ENCODE measurements around the gene CHRNB2. TPM values are rescaled to one million over a fixed set of nuclear protein-coding genes. Genes with fewer than 3 reads are reported as not detected.

CHRNB2 gene
- total RNA-seq, 1 donor from 2014 or later, result not detected

GRCh38 chr1:154608397-154609270 is 41.1 kb downstream of the CHRNB2 start:
- intact Hi-C loops (cut with micrococcal nuclease), result loop anchor here (1.0 to 5.0 kb wide), 11 partner anchors 20 to 476 kb away; partner anchors contain the start of genes EFNA4, HAX1, PMVK and UBAP2L

DNA sequence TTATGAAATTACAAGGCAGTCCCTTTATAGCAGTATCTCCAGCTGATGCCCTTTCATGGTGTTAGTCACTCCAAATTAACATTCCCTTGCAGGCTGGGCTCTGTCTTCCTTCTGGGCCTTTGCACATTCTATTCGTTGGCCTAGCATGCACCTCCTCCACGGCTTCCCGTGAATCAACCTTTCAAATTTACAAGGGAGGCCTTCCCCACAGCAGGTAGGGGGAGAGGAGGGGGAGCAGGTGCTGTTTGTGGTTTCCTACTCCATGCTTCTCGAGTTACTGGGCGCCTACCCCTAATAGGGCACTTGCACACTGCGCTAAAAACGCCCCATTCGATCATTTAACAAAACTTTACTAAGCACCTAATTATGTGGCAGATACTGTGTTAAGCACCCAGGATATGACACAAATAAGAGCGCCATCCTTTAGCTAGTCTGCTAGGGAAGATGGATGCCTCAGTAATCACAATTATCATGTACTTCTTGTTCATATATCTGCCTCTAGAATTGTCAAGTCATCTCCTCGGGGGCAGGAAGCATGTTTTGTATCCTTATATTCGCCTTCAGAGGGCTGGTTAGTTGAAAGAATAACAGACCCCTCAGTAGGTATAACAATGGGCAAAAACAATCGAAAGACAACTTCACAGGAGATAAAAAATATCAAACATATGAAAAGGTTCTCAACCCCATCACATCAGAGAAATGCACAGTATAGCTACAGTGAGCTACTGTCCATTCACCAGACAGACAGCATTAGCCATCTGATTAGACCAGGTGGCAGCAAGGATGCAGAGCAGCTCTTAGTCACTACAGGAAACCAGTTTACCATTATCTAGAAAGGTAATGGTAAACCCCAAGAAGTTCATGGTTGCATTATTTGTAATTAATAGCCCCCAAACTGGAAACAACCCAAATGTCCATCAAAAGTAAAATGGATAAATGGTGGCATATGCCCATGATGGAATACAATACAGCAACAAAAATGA is 42.1 kb downstream of the CHRNB2 start:
- intact Hi-C loops (cut with micrococcal nuclease), result loop anchor here (1.0 to 5.0 kb wide), 7 partner anchors 139 to 475 kb away; partner anchors contain the start of genes EFNA4, UBAP2L and ZBTB7B

DNA sequence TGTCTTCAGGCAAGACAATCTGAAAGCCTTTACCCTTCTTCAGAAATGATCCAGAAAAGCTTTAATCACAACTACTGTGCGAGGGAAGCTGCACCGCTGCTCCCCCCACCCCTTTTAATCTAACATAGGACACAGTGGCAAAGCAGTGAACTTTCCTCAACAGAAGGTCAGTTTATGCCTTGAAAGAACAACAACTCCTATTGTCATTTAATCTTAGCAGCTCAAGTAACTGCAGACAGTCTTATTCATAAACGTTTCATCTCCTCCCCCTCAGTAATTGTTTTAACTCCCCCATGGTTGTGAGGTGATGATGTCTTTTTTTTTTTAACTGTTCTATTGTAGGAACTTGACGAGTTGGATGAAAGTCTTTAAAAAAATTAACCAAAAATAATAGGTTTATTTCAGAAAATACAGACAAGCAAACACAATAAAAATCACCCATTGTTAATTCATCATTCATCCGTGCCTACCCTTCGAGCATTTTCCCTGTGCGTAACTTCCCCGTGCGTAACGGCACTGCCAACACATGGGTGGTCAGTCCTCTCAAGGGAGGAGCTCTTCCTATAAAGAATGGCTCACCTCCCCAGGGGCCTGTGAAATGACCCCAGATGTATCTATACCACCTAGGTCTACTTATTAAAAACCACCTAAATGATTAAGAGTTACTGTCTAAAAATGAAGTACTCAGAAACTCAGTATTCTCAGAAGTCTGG is 43.7 kb downstream of the CHRNB2 start:
- intact Hi-C loops (cut with micrococcal nuclease), result no loop called here

DNA sequence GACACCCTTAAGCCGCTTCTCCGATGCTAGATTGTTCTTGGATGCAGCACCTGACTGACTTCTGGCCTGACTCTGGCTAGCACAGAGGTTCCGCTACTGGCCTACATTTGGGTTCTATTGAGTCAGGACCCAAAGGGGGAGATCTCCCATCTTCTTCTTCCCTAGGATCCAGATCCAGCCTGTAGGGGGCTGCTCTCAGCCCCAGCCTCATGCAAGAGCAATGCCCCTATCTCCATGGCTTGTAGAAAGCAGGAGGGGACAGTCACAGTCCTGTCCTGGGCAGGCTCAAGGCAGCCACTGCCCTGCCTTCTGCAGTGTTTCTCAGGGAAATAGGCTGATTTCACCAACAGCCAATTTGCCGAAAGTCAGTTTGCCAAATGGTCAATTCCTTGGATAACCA is 46.7 kb downstream of the CHRNB2 start:
- intact Hi-C loops (cut with micrococcal nuclease), result no loop called here

DNA sequence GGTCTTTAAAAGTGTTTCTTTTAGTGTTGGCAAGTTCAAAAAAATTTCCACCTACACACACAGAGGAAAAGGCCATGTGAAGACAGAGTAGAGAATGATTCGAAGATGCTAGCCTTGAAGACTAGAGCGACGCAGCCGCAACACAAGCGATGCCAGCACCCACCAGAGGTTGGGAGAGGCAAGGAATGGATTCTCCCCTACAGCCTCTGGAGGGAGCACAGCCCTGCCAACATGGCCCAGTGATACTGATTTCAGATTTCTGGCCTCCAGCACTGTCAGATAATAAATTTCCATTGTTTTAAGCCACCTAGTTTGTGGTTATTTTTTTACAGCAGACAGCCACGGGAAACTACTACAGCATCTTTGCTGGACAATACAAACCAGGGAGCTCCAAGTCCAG is 47.3 kb downstream of the CHRNB2 start:
- intact Hi-C loops (cut with micrococcal nuclease), result no loop called here

- intact Hi-C loops (cut with micrococcal nuclease), result no loop called here
Observed at GRCh38 chr1:154615411-154615810, 47.8 kb downstream of the CHRNB2 start.

DNA sequence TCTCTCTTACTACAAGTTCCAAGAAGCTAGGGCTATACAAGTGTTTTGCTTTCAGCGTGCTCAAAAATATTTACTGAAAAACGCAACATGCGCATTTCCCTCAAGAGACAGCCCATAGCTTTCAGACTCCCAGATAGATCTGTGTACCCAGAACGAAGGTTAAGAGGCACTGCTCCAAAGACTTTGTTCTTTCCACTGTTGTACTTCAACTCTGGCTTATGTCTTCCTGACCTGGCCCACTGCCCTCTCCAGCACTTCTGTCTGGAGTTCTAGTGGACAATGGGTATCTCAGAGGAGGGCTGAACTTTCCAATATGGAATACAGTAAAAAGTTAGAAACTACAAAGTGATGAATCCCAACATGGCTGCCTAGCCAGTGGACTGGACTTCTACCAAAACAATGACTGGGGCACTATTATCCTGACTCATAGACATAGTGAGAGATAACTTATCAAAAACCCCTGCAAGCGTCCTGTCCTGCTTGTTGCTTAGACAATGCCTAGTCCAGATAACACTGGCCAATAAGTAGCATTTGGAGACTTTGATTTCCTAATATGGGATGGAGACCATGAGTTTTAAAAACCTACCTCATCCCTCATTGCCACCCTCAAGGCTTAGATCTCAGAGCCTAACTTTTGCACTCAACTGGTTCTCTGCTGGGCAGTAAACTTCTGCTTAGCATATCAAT is 49.2 kb downstream of the CHRNB2 start:
- intact Hi-C loops (cut with micrococcal nuclease), result no loop called here

- intact Hi-C loops (cut with micrococcal nuclease), result no loop called here
Observed at GRCh38 chr1:154619181-154619948, 51.8 kb downstream of the CHRNB2 start.

GRCh38 chr1:154620751-154621150 is 53.2 kb downstream of the CHRNB2 start:
- intact Hi-C loops (cut with micrococcal nuclease), result no loop called here

- intact Hi-C loops (cut with micrococcal nuclease), result no loop called here
Observed at GRCh38 chr1:154621875-154622274, 54.3 kb downstream of the CHRNB2 start.

DNA sequence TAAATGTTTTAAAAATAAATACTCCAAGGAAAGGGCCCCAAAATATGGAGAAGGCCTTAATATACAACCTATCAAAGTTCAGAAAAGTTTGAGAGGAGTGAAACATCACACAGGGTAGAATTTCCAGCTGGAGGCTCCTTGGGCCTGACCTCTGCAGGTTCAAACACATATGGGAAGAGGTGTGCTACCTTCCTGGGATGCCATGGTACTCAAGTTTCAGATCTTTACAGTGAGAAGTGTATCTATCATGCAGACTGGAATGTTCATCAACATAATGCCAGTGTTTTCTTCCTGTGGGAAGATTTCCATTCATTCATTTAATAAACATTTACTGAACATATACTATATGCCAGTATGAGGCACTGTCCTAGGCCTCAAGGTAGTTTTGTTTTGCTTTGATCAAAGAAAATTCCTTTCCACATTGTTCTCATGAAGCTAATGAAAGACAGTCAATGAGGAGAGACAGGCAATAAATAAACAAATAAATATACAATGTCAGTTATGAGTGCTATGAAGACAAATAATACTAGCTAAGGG is 55.0 kb downstream of the CHRNB2 start:
- intact Hi-C loops (cut with micrococcal nuclease), result no loop called here

DNA sequence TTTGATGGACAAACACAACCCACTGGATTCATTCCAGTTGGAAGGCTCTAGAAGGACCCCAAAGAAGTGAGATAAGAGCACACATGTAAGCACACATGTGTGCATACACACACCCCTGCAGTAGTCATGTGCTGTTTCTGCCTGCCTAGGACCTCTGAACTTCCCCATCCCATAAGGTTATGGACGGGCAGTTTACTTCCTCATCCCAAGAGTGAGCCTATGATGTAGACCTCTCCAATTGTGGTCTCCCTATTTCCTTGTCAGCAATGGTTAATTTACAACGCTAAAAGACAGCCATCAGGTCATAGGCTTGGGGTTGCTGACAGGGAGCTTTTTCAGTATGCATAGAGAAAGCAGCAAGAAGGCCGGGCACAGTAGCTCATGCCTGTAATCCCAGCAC is 55.8 kb downstream of the CHRNB2 start:
- intact Hi-C loops (cut with micrococcal nuclease), result no loop called here

DNA sequence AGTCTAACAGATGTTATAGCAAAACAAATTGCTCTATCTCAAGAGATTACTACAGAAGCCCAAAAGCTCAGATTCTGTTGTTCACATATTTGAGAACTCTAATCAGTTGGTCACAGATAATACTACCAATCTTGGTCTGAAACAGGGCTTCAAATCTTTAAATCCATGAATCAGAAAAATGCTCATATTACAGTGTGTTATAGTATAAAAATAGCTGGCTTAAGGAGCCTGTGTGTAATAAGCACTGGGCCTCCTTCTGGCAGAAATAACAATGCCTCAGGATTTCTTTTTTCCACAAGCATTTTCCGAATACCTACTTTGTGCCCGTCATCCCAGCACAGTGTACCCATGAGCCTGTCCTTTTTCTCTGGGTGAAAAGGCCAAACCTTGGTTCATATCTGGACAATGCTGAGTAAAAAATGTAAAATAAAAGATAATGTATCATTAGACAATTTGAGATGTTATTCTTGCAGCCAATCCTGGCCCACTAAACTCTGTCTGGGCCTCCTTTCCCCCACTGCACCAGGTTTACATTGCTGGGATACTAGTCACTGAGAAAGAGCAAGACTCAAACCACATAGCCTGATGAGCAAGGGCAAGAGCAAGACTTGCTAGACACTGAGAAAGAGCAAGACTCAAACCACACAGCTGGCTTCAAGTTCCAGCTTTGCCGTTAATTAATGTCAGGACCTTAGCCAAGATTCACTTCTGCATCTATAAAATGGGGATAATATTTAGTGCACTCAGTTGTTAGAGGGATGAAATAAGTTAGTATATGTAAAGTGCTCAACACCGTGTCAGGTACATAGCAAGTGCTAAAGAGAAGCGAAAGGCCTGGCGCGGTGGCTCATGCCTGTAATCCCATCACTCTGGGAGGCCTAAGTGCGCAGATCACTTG is 57.4 kb downstream of the CHRNB2 start:
- intact Hi-C loops (cut with micrococcal nuclease), result loop anchor here (5.0 kb wide), 2 partner anchors 122 to 547 kb away; partner anchors contain the start of genes KRTCAP2 and TRIM46

- intact Hi-C loops (cut with micrococcal nuclease), result loop anchor here (1.0 to 5.0 kb wide), 3 partner anchors 67 to 546 kb away; partner anchors contain the start of genes KRTCAP2 and TRIM46
Observed at GRCh38 chr1:154626456-154627256, 59.1 kb downstream of the CHRNB2 start.

DNA sequence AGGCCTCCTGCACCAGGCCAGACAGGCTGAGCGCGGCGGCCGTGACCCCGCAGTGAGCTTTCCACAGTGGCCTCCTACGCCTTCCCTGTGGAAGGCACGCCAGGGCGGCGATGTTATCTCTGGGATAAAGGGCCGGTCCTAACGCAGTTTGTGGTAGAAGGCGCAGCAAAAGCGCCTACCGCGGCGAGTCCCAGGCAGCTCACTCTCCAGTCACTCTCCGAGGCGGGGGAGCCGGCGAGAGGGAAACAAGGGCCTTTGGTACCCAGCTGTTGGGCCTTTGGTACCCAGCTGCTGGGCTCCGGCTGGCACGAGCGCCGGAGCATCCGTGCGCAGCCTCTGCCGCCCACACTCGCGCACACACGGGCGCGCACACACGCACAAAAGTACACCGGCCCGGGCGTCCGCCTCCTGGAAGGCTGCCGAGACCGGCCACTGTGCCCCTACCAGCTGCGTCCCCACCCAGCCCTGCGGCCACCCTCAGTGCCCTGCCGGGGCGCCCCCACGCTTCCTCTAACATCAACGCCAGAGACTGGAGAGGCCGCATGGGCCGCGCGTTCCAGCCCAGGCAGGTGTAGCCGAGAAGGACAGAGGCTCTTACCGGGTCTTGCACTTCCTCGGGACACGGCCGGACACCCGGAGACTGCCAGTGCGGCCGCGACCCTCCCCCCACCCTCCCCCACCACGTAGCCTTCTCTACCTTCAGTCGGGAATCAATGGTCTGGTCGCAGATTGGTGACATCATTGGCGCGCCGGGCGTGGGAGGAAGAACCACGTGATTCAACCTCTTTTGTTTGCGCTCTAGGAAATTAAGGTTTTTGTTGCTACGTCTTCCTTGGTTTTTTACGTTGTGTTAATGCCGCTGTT is 59.9 kb downstream of the CHRNB2 start:
- intact Hi-C loops (cut with micrococcal nuclease), result loop anchor here (1.0 to 5.0 kb wide), 5 partner anchors 19 to 545 kb away; partner anchors contain the start of genes ADAR, KRTCAP2 and TRIM46

DNA sequence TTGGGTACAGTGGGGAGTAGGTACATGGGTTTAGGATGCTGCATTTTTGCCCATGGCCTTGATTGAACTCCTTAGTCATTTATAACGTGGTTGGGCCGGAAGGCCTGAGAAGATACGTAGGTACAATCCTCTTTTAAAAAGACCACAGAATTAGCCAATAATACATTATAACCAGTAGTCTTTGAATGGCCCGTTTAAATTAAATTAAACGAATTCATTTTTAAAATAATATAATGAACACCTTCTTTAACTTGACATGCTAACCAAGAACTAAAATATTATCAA is 60.5 kb downstream of the CHRNB2 start:
- intact Hi-C loops (cut with micrococcal nuclease), result loop anchor here (1.0 to 5.0 kb wide), 4 partner anchors 20 to 544 kb away; partner anchors contain the start of genes ADAR, KRTCAP2 and TRIM46

Measured in T-helper 1 cell treated with Interleukin-12 subunit alpha and Interleukin-12 subunit beta and Interleukin-4 antibody, amounts not matched to agents 30 ng/mL and 1 ng/mL, for 36 hours (primary cell).